ENCODE results near the gene SRGAP1.

The SRGAP1 gene

GRCh38 chr12:63844391-63845341 is at the start of gene SRGAP1:
Gene SRGAP1 (plus strand): TSS chr12:63844700. CDS start chr12:63844817, 117 bp downstream.
- peak in 44 of 51 donors; percentile 15 to 88 (median 60) for DNase-seq

- no peak for DNase-seq
These were observed 49.3 kb upstream of the SRGAP1 start for GRCh38 chr12:63795032-63795687.

- DNase-seq: no peak
These were observed 48.6 kb upstream of the SRGAP1 start for GRCh38 chr12:63795944-63796343.

GRCh38 chr12:63802012-63802608 is 42.4 kb upstream of the SRGAP1 start:
- peak in 1 of 51 donors; percentile 42 for DNase-seq

GRCh38 chr12:63804746-63805145 is 39.8 kb upstream of the SRGAP1 start:
- no peak for DNase-seq

GRCh38 chr12:63805704-63806672 is 38.5 kb upstream of the SRGAP1 start:
- no peak for DNase-seq

GRCh38 chr12:63808631-63809030 is 35.9 kb upstream of the SRGAP1 start:
- no peak for DNase-seq

GRCh38 chr12:63809566-63809965 is 34.9 kb upstream of the SRGAP1 start:
- no peak for DNase-seq

GRCh38 chr12:63811334-63811733 is 33.2 kb upstream of the SRGAP1 start:
- no peak for DNase-seq

GRCh38 chr12:63811755-63812154 is 32.7 kb upstream of the SRGAP1 start:
- DNase-seq: no peak

- DNase-seq: no peak
These were observed 30.2 kb upstream of the SRGAP1 start for GRCh38 chr12:63814146-63814772.

- DNase-seq: no peak
These were observed 29.0 kb upstream of the SRGAP1 start for GRCh38 chr12:63815482-63815852.

- no peak for DNase-seq
These were observed 28.5 kb upstream of the SRGAP1 start for GRCh38 chr12:63816031-63816430.

GRCh38 chr12:63820427-63820826 is 24.1 kb upstream of the SRGAP1 start:
- DNase-seq: no peak

- peak in 15 of 51 donors; percentile 7 to 63 (median 29) for DNase-seq
These were observed 22.7 kb upstream of the SRGAP1 start for GRCh38 chr12:63821781-63822251.

- no peak for DNase-seq
These were observed 22.1 kb upstream of the SRGAP1 start for GRCh38 chr12:63822352-63822751.

- DNase-seq: no peak
These were observed 21.5 kb upstream of the SRGAP1 start for GRCh38 chr12:63823040-63823439.

- peak in 1 of 51 donors; percentile 39 for DNase-seq
These were observed 18.4 kb upstream of the SRGAP1 start for GRCh38 chr12:63826006-63826585.

- no peak for DNase-seq
These were observed 15.6 kb upstream of the SRGAP1 start for GRCh38 chr12:63828867-63829266.

GRCh38 chr12:63836046-63836445 is 8.5 kb upstream of the SRGAP1 start:
- no peak for DNase-seq
